AG09319 (cell line): ENCODE data around the gene ZFP82.

Experiments used
- DNase-seq: peaks from one replicate; pipeline ENCODE4 v3.0.0-alpha.2; 2010; ENCODE audit warnings: low read depth; ENCODE audit errors: extremely low read depth
- CTCF ChIP-seq: IDR thresholded peaks from 2 replicates; pipeline ENCODE4 v1.5.1; 2011; ENCODE audit warnings: low read depth, mild to moderate bottlenecking, inconsistent platforms, low read length, moderate library complexity

The ZFP82 gene

DNA sequence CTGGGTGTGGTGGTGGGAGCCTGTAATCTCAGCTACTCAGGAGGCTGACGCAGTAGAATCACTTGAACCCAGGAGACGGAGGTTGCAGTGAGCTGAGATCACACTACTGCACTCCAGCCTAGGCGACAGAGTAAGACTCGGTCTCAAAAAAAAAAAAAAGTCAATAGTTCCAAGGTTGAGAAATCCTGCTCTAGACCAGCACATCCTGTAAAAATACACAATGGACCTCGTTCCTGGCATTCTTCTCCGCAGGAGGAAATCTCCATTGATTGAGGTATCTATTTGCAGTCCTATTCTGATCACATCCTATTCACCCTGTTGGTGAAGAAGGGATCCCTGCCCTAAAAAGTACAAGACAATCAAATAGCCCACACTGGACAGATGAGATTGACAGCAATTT, 54.6 kb downstream of the ZFP82 start:
- no peak for TF ChIP-seq CTCF
- DNase-seq: no peak
